ENCODE results near the gene PLCB1.

The PLCB1 gene

DNA sequence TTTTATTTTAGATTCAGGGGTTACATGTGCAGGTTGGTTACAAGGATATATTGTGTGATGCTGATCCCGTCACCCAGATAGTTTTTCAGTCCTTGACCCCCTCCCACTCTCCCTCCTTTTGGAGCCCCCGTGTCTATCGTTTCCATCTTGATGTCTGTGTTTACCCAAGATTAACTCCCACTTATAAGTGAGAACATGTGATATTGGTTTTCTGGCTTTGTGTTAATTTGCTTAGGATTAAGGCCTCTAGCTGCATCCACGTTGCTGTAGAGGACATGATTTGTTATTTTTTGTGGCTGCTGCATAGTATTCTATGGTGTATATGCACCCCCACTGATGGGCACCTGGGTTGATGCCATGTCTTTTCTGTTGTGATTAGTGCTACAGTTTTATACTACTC lies 178.6 kb downstream of the PLCB1 start:
- no peak for DNase-seq

DNA sequence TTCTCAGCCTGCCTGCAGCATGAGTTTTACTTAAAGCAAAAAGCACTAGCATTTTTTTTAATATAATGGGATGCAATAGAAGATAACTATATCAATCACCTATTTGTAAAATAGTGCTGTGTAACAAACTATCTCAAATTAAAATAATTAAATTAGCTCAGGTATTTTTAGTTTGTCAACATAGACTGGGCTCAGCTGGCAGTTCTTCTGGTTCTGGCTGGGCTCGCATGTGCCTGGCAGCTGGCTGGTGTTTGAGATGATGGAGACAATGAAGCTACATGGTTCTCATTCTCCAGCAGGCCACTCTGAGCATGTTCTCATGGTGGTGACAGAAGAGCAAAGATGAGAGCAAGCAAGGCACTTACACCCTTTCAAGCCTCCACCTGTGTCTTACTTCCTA lies 181.0 kb downstream of the PLCB1 start:
- DNase-seq, result no peak

DNA sequence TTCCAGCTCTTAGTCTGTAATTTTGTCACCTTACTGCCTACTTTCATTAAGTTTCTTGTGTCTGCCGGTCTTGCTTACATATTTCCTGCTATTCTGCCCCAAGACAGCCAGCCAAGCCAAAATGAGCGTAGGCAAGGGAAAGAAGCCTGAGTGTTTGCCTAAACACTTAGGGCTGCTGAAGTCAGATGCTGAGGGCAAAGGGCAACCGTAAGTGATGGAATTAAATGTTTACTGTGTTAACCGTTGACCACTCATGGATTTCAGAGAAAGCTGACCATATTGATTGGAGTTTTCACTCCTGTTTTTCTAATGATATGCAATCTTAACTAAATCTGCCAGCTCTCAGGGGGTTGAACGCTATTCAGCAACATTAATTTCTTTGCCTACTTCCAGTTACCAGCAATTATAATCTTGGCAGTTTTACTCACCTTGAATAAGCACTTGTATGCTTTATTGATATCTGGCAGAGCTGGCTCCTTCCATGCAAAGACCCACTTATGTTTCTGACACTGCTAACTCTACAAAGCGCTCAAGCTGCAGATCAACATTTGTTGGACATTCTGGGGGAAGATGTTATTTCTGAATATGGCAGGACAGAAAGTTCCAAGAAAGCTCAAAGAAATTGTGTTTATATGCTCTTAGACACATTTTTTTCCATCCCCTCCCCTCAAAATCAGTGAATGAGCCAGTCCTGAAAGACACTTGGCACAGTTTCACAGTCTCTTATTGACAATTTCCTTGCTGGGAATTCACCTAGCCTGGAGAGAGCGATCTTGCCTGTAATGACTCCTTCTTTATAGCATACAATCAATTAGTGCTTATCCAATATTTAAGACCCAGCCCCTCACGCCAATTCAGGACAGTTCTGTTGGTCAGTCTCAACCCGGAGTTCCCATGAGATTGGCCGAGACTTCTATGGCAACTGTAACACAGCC lies 183.8 kb downstream of the PLCB1 start:
- DNase-seq, result no peak

DNA sequence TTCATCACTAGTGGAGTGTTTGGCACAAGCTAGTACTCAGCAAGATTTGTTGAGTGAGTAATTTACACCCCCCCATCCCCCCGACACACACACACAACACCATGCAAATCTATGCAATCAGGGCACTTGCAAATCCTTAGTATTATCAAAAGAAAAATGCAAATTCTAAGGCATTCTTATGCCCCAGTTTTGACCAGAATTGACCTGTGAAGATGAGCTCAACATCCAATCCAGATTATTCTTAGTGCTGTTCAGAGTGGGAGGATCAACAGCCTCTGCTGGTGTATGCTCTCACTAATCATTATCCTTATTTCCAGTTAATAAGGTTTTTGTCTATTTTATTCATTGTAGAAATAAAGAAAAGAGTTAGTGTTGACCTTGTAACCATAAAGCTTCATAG lies 185.4 kb downstream of the PLCB1 start:
- DNase-seq, result no peak

DNA sequence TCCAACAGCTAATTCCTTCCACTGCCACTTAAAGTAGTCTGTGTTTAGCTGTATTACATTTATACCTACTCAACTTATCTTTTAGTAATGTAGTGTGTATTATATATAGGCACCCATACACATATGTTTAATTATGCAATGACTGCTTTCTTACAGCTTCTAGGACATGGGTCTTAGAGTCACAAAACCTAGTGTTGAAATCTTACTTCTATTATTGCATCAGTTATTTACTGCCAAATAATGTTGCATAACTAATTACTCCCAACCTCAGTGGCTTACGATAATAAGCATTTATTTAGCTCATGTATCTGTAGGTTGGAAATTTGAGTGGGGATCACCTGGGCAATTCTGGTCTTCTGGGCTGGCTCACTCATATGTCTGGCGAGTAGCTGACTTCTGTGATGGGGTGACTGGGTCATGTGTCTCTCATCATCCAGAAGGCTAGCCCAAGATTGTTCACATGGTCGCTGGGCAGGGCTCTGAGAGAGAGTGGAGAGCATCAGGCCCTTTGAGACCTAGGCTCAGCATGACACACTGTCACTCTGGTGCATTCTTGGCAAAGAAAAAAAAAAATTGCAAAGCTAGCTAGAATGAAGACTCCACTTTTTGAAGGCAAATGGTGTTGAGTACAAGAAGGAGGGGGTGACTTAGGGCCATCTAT lies 187.0 kb downstream of the PLCB1 start:
- no peak for DNase-seq

DNA sequence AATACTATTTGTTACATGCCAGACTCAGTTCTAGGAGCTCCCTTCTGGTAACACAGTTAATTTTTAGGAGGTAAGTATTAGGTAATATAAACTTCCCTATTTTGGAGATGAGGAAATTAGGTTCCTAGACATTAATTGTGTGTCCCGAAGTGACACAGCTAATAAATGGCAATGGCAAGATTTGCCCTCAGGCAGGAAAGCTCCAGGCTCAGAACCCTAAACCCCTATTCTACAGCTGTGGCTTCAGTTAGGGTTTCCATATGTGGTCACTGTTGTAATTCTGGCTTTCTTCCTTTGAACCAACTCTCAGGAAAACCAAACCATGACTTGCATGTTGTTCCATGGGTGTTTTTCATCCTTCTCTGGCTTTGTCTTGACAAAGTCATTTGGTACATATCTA lies 188.2 kb downstream of the PLCB1 start:
- no peak for DNase-seq

DNA sequence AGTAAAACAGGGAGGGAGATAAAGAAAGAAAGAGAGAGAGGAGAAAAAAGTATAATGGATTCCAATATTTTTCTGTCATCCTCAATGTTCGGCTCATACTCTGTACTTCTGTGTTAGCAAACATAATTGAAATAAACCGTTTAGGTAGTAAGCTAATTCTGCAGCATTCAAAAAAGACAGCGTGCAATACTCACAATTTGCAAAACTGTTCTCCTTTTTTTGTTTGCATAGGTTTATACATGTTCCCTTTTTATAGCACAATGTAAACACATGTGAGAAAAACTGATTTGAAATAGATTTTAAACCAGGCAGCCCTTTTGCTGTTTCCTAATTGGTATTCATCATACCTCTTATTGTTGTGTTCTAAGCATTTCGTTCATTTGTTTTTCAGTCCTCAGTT lies 188.9 kb downstream of the PLCB1 start:
- DNase-seq, result no peak

DNA sequence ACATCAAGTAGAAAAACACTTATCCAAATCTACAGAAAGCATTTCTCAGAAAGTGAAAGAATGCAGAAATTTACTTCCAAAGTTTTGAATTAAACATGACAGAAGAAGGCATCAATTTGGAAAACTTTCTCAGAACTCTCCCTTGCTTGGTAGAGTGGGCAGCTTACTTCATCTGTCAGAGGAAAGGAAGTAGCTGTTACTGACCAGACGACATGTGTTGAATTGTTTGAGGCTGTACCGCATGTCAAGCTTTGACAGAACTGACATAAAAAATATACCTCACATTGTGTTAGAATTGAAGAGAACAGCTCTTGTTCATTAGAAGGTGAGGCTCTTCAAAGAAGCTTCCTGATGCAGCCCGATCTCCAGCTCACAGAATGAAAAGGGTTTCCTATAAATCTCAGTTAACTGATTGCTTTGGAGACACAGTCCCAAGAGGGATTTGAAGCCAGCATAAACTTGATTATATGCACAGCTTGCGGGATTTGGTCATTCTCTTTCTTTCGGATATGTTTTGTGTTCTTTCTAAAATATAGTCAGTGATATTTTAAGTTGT lies 190.7 kb downstream of the PLCB1 start:
- no peak for DNase-seq

DNA sequence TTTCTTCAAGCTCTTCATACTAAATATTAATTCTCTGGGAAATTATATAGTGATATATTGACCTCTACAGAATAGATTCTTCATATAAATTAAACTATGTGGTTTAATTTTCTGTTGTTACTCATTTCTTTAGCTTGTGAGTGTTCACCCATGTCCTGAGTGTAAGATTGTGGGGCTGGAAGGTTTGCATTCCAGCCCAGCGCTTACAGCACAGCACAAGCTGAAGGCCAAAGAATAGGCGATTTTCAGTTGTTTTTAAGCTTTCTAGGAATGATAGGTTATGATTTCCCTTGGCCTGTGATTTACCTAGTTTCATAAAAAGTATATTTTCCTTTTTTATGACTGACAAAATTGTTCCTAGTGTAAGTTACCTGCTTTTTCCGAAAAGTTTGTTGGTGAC lies 194.1 kb downstream of the PLCB1 start:
- no peak for DNase-seq

DNA sequence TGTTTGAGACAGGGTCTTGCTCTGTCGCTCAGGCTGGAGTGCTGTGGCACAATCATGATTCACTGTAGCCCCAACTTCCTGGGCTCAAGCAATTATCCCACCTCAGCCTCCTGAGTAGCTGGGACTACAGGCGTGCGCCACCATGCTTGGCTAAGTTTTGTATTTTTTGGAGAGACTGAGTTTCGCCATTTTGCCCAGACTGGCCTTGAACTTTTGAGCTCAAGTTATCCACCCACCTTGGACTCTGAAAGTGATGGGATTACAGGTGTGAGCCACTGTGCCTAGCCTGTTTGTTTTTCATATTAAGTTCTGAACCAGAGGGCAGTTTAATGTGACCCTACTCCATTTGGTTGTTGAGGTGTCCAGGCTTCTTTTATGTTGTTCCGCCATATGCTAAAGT lies 194.8 kb downstream of the PLCB1 start:
- DNase-seq, result no peak

DNA sequence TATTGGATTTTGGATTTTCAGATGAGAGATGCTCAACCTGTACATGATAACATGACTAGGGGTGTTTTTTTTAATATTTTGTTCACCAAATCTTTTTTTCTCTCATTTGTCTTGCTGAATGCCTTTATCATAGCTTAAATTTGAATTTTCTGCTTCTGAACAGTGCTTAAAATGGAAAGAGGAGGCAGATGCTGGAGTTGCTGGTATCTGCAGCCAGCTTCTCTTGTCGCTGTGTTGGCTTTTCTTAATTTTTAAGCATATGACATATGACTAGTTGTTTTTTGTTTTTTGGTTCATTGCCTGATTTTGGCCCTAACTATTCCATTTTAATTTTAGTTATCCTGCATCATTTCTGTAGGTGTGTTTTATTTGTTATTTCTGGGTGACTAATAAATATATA lies 196.1 kb downstream of the PLCB1 start:
- DNase-seq, result no peak

DNA sequence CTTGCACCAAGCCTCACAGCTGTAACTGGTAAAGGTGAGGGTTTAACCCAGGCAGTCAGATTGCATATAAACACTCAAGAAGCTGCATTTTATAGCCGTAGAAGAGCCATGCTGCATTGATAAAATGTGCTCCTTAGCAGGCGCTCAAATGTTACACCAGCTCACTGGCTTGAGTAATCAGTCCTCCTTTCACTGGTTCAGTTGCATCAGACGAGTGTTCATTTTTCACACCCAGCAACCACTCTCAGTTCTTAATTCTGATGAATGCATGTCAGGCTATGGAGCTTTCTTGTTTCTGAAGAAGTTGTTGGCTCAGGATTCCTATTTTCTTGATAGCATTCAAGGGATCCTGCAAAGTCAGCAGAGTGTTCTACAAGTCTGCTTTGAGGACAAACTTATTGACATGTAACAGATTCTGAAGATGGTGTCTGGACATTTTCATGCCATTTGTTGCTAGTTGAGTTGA lies 198.3 kb downstream of the PLCB1 start:
- no peak for DNase-seq

DNA sequence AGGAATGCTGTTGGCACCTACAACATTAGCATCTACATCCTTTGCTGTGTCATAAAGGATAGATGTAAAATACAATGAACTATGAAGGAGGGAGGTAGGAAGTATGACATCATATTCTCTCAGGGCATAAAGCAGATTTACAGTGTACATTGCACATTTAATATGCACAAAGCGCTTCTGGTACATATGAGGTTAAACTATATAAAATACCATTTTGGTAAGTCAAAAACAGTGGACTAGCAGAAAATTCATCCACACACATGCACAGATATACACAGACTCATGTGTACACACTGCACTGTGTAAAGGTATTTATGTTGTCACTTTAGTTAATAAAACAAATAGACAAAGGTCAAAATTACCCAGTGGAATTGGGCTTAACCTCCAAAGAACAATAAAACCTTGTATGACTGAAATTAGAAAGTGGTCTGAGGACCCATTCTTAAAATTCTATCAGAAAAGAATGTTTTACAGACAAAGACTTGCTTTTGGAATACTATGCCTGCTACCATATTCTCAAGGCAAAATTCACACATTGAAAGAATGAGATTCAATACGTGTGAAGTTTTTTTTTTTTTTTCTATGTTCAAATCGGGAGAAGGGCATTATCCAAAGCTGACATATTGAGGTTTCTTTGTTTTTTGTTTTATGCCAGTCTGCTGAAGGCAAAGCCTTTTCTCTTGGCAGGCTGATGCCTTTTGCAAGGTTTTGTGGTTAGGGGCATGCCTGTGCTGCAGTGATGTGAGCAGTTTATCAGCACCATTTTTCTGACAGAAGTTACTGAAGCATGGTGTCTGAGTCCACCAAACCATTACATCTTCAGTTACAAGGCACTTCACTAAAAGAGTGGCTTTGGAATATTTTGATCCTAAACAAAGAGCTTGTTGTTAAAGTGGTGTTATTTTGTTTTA lies 199.0 kb downstream of the PLCB1 start:
- DNase-seq, result no peak

DNA sequence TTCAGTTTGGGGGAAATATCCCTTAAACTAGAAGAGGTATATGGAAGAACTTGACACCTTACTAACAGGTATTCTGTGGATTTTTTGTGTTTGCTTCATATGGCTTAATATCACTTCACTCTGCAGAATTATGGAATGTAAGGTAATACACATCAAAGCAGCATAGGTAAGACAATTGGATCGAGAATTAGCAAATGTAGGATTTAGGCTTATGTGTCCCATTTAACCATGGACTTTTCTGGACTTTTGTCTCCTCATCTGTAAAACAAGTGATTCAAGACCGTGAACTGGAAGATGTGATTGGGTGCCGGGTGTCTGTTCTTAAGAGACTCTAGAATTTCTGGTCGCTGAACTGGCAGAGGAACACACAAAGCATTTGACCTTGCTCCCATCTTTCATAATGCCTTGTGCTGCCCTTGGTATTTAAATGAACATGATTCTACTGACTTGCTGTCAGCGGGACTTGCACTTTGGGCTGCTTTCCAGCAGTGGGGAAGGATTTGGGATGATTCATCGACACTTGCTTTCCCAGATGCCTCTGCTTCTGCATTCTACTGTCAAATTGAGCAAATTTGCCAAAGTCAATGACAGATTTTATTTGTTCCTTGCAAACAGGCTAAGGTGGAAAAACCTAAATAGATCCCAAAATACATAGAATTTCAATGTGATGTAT lies 199.8 kb downstream of the PLCB1 start:
- DNase-seq, result no peak

DNA sequence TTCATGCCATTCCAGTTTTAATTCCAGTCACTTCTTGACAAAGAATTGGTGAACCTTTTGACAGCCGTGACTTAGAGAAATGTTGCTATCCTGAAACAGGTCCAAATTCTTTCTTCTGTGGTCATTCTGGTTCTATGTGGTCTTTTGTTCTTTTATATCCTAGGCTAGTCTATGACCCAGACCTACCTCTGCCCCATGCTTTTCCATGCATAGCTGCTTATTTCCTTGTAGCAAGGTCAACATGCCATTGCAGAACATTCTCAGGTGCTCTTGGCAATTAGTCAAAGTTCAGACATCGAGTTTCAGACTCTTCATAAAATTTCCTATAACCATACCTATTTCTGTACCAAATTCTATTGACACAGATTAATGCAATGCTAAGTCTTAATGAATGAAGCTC lies 202.6 kb downstream of the PLCB1 start:
- no peak for DNase-seq

DNA sequence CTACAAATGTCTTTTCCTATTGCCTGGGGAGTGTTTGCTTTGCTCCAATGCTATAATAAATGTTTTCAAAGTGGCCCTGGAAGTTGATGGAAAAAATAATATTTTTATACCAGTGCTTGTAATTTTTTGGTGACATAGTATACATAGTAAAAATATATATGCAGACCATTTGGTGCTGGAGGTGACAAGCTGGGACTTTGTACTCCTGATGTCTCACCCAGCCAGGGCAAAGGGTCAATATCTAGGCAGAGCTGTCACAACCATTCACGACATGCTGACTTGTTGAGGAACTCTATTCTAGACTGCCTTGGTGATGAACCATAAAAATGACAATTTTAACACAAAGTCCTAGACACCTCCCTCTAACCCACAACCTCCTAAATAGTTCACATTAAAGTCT lies 203.0 kb downstream of the PLCB1 start:
- no peak for DNase-seq

DNA sequence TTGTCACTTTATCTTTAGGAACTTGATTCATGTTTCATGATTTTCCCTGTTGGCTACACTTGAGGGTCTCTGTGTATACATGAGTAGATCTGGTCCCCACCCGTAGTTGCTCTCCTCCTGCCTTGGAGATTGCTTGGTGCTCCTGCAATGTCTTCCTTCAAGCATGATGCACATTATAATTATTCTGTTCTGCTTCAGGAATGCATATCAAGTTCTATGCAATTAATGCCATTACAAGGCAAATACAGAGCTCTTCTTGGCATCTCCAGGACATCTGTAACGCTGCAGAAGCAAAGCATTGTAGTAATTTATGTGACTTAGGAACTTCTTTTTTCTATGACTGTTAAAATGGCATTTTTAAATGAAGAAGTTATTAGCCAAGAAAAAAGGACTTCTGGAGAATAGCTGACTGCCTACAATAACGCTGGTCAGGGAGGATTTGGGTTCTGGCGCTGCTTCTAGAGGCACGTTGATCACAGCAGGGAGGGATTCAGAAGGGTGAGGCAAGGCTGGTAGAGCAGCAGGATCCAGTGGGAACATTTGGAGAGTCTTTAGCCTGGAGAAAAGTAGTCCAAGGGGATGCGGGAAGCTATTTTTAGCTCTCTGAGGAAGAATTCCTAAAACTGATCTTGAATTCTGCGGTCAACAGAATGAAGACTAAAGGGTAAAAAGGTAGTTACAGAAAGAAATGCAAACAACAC lies 203.6 kb downstream of the PLCB1 start:
- DNase-seq, result no peak

DNA sequence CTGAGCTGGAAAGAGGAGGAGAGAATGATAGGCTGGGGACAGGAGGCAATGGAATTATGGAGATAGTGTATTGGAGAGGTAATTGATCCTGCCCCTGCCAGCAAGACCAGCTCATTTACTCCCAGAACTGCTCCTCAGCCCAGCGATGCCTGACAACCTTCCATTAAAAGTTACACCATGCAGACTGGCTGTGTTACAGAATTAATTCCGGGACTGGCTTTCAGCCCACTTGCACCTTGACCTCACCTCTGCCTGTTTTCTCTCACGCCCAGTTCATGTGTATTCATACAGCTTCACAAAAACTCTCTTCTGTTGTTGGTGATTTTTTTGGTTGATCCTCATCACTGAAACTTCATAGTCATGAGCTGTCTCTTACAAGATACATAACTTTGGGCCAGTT lies 207.3 kb downstream of the PLCB1 start:
- DNase-seq, result no peak

DNA sequence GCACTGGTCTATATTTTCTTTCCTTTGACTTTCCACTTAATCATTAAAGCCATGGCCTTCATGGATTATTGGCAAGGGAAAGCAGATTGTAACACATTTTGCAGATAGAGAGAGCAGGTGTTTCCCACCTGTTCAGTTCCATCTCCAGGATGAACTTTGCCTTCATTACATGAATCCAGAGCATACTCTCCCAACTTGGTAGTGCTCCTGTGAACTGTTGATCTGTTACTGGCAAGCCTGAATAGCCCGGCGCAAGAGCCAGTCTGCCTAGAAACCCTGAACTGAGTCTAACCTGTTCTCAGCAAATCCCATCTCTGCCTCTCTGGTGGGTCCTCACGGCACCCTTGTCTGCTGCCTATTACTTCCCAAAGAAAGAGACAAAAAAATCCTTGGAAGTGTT lies 210.3 kb downstream of the PLCB1 start:
- no peak for DNase-seq

DNA sequence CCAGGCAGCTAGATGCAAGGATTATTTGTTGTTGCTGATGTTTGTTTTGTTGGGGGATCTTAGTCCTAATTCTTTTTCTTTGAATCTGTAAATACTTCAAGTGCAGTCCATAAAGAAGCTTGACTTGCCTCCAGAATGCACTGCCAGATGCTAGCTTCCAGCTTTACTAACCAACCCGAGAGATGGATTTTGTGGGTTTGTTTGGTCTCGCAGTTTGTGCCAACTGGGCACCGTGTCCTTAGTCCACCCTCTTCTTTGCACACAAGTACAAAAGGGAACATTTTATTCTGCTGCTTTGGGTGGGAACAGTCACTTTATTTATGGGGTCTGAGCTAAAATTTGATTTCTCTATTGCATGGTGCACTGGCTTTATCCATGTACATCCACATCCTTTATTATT lies 212.0 kb downstream of the PLCB1 start:
- no peak for DNase-seq

DNA sequence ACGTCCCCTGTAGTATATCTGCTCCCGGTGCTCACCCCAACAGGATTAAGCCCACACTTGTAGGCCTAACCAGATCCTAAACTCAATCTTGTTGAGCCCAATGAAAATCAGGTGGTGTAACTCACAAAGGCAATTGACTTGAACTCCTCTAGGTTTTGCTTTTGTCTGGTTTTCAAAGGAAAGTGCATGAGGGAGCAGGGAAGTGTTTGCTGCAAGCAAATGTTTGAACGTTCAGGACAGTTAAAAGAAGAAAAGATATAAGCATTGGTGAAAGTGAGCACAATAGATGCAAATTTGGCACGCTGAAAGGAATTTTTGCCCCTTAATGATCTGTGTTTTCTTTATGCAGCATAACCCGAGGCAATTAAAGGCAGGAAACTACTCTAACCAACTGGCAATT lies 212.6 kb downstream of the PLCB1 start:
- no peak for DNase-seq

Data from KG1 (cell line).